VCaP (cell line): ENCODE data around the gene LONP2.

Experiments used
- H3K27ac ChIP-seq: fragments of 450-650 bp; 2 replicates; pipeline ENCODE4 v1.5.1; 2017
- CTCF ChIP-seq: fragments of 450-650 bp; conservative IDR thresholded peaks from 2 replicates; pipeline ENCODE4 v1.5.1; 2017; ENCODE audit warnings: mild to moderate bottlenecking, moderate library complexity

Gene LONP2

GRCh38 chr16:48244080-48244862, at the start of gene LONP2:
Gene LONP2 (plus strand): TSS chr16:48244300. CDS start chr16:48244389, 89 bp downstream.
- no peak for TF ChIP-seq CTCF

GRCh38 chr16:48194828-48195556, 49.1 kb upstream of the LONP2 start:
- TF ChIP-seq CTCF: no peak
- peak overlapping the region; percentile 60 for H3K27ac ChIP-seq

More at GRCh38 chr16:48244080-48244862, at the start of gene LONP2:
- peak within 1 kb of the TSS; percentile 86 for H3K27ac ChIP-seq

- H3K27ac ChIP-seq: no peak overlapping the region
- TF ChIP-seq CTCF: no peak
These were observed 46.8 kb upstream of the LONP2 start for GRCh38 chr16:48197294-48197693.

GRCh38 chr16:48201515-48202201, 42.4 kb upstream of the LONP2 start:
- TF ChIP-seq CTCF: no peak
- no peak overlapping the region for H3K27ac ChIP-seq

- H3K27ac ChIP-seq: no peak overlapping the region
- no peak for TF ChIP-seq CTCF
These were observed 39.9 kb upstream of the LONP2 start for GRCh38 chr16:48203974-48204824.

GRCh38 chr16:48204825-48205151, 39.3 kb upstream of the LONP2 start:
- no peak for TF ChIP-seq CTCF

More at GRCh38 chr16:48204825-48205151, 39.3 kb upstream of the LONP2 start:
- H3K27ac ChIP-seq: no peak overlapping the region
